Breast epithelium (tissue), 3 donors: ENCODE data around the gene TUBGCP2.

Source experiments
- CTCF ChIP-seq, 3 donors: fragments of 450-650 bp; IDR thresholded peaks; one replicate each; pipeline ENCODE4 v1.5.1; 2016 to 2017; ENCODE audit warnings: antibody characterized with exemption in 3 of 3, mild to moderate bottlenecking in 3 of 3, moderate library complexity in 3 of 3
- POLR2A ChIP-seq: fragments of 450-650 bp; IDR thresholded peaks from one replicate; pipeline ENCODE4 v1.6.1; 2016; ENCODE audit warnings: antibody characterized with exemption, mild to moderate bottlenecking, moderate library complexity
- POLR2AphosphoS5 ChIP-seq, 3 donors: sonication (generic); formaldehyde crosslinking; IDR thresholded peaks; one replicate each; pipeline ENCODE4 v1.6.1; 2017; ENCODE audit warnings: antibody characterized with exemption in 3 of 3

- TF ChIP-seq CTCF (IDR thresholded peaks at IDR 0.05) (no peak), POLR2A (no peak), POLR2AphosphoS5 (IDR thresholded peaks at IDR 0.05) (no peak)
Observed at GRCh38 chr10:133347710-133348517, 39.2 kb upstream of the TUBGCP2 start.
